Measurements from ENCODE around the gene AKAP1. TPM values are rescaled to one million over a fixed set of nuclear protein-coding genes. Genes with fewer than 3 reads are reported as not detected.

AKAP1 gene
- polyA plus RNA-seq, 1 of the 3 experiments (the other 2 are of a cell fraction) = 36.3 TPM

- H3K4me3 ChIP-seq (ENCODE audit: low read depth in 2 of 2, low read length in 1 of 2) = no peak overlapping the region
Measured at GRCh38 chr17:57113011-57113410, 28.0 kb downstream of the AKAP1 start.

More at GRCh38 chr17:57113011-57113410, 28.0 kb downstream of the AKAP1 start:
- Histone ChIP-seq H4K20me1 (ENCODE audit: insufficient read depth) (no peaks in the 10 kb centered on the region), H3K9me2 (no peaks in the 10 kb centered on the region), H3K27ac (ENCODE audit: low read depth in 2 of 2, low read length in 1 of 2) (no peak overlapping the region), H3K27me3 (ENCODE audit: insufficient read depth) (no peaks in the 10 kb centered on the region), H3K9ac (no peak overlapping the region), H3K79me2 (ENCODE audit: insufficient read depth) (no peaks in the 10 kb centered on the region), H3K36me3 (replicated peaks in 1 of 2; ENCODE audit: control insufficient read depth in 1 of 2, insufficient read depth in 2 of 2, low read length in 1 of 2) (peaks cover 0 to 45% of the 10 kb centered on the region in 2 experiments), H3F3A (replicated peaks; ENCODE audit: insufficient read depth) (no peaks in the 10 kb centered on the region), H3K4me1 (ENCODE audit: control insufficient read depth in 1 of 2, insufficient read depth in 2 of 2, low read depth in 1 of 2, low read length in 1 of 2) (peaks cover 0 to 19% of the 10 kb centered on the region in 2 experiments; a peak in 1 of 4 replicates), H3K9me3 (no peaks in the 10 kb centered on the region), H2AFZ (ENCODE audit: low read depth) (no peak overlapping the region), H3K4me2 (no peak overlapping the region)
- 91% methylated on average over 6 of the region's 6 CpGs for WGBS (ENCODE audit: low lambda C conversion rate)
- no peak for DNase-seq
- ChIA-PET POLR2A (no interaction called here), CTCF (interaction anchor here (0.6 to 1.6 kb wide), 11 partner anchors 8 to 722 kb away, joined by 3 to 5 read pairs (median 4); no protein-coding TSS in a partner anchor)
- TF ChIP-seq JUND (IDR thresholded peaks at IDR 0.05) = no peak
- no peak for TF ChIP-seq USF1 (IDR thresholded peaks at IDR 0.05; ENCODE audit: borderline replicate concordance, low read depth)
- no peak for TF ChIP-seq RFX5 (IDR thresholded peaks at IDR 0.05; ENCODE audit: low read length)
- TF ChIP-seq TAF1 (IDR thresholded peaks at IDR 0.05; ENCODE audit: borderline replicate concordance, low read depth, low read length) = no peak
- no peak for TF ChIP-seq MEF2A (IDR thresholded peaks at IDR 0.05; ENCODE audit: borderline replicate concordance, low read depth)
- TF ChIP-seq, protein P1, sequence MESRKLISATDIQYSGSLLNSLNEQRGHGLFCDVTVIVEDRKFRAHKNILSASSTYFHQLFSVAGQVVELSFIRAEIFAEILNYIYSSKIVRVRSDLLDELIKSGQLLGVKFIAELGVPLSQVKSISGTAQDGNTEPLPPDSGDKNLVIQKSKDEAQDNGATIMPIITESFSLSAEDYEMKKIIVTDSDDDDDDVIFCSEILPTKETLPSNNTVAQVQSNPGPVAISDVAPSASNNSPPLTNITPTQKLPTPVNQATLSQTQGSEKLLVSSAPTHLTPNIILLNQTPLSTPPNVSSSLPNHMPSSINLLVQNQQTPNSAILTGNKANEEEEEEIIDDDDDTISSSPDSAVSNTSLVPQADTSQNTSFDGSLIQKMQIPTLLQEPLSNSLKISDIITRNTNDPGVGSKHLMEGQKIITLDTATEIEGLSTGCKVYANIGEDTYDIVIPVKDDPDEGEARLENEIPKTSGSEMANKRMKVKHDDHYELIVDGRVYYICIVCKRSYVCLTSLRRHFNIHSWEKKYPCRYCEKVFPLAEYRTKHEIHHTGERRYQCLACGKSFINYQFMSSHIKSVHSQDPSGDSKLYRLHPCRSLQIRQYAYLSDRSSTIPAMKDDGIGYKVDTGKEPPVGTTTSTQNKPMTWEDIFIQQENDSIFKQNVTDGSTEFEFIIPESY (IDR thresholded peaks at IDR 0.05; ENCODE audit: borderline replicate concordance, low read depth) = no peak
- TF ChIP-seq FOXM1 (IDR thresholded peaks at IDR 0.05; ENCODE audit: low read depth) = no peak
- no peak for TF ChIP-seq YY1 (IDR thresholded peaks at IDR 0.05; ENCODE audit: low read depth)
- TF ChIP-seq, protein P2, sequence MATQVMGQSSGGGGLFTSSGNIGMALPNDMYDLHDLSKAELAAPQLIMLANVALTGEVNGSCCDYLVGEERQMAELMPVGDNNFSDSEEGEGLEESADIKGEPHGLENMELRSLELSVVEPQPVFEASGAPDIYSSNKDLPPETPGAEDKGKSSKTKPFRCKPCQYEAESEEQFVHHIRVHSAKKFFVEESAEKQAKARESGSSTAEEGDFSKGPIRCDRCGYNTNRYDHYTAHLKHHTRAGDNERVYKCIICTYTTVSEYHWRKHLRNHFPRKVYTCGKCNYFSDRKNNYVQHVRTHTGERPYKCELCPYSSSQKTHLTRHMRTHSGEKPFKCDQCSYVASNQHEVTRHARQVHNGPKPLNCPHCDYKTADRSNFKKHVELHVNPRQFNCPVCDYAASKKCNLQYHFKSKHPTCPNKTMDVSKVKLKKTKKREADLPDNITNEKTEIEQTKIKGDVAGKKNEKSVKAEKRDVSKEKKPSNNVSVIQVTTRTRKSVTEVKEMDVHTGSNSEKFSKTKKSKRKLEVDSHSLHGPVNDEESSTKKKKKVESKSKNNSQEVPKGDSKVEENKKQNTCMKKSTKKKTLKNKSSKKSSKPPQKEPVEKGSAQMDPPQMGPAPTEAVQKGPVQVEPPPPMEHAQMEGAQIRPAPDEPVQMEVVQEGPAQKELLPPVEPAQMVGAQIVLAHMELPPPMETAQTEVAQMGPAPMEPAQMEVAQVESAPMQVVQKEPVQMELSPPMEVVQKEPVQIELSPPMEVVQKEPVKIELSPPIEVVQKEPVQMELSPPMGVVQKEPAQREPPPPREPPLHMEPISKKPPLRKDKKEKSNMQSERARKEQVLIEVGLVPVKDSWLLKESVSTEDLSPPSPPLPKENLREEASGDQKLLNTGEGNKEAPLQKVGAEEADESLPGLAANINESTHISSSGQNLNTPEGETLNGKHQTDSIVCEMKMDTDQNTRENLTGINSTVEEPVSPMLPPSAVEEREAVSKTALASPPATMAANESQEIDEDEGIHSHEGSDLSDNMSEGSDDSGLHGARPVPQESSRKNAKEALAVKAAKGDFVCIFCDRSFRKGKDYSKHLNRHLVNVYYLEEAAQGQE (IDR thresholded peaks at IDR 0.05; ENCODE audit: low read depth, low read length) = no peak
- no peak for TF ChIP-seq FOXJ3 (CRISPR knock-in tag; IDR thresholded peaks at IDR 0.05)

All from SK-N-SH (cell line).